Astrocyte (in vitro differentiated cells and primary cell): Measurements from ENCODE around the gene IL31.

Source experiments
- EZH2 ChIP-seq: IDR thresholded peaks from 2 replicates; pipeline ENCODE4 v1.6.1; 2012; ENCODE audit warnings: mild to moderate bottlenecking, low read length, inconsistent platforms; ENCODE audit not compliant: insufficient read depth
- TF ChIP-seq, protein P1 (sequence below): IDR thresholded peaks from 2 replicates; pipeline ENCODE4 v1.5.1; 2011; ENCODE audit warnings: low read depth, mild to moderate bottlenecking, inconsistent platforms, low read length, moderate library complexity; ENCODE audit not compliant: insufficient read depth

DNA sequence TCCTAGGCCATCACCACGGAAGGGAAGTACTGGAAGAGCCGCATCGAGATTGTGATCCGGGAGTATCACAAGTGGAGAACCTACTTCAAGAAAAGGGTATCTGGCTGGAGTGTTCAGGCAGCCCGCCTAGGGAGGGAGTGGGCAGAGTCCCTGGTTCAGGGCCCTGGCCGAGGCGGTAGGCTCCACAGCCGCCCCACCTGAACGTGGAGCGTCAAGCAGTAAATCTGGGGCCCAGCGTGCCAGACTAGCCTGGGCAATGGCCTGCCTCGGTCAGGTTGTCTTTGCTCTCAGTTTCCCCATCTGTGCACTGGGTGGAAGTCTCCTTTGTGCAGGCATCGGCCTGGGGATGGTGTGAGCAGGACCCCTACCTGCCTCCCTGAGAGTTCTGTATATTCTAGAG lies 44.9 kb downstream of the IL31 start:
- TF ChIP-seq, protein P1, sequence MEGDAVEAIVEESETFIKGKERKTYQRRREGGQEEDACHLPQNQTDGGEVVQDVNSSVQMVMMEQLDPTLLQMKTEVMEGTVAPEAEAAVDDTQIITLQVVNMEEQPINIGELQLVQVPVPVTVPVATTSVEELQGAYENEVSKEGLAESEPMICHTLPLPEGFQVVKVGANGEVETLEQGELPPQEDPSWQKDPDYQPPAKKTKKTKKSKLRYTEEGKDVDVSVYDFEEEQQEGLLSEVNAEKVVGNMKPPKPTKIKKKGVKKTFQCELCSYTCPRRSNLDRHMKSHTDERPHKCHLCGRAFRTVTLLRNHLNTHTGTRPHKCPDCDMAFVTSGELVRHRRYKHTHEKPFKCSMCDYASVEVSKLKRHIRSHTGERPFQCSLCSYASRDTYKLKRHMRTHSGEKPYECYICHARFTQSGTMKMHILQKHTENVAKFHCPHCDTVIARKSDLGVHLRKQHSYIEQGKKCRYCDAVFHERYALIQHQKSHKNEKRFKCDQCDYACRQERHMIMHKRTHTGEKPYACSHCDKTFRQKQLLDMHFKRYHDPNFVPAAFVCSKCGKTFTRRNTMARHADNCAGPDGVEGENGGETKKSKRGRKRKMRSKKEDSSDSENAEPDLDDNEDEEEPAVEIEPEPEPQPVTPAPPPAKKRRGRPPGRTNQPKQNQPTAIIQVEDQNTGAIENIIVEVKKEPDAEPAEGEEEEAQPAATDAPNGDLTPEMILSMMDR: no peak
- no peak for TF ChIP-seq EZH2
